ENCODE results near the gene GAPDH.

DNA sequence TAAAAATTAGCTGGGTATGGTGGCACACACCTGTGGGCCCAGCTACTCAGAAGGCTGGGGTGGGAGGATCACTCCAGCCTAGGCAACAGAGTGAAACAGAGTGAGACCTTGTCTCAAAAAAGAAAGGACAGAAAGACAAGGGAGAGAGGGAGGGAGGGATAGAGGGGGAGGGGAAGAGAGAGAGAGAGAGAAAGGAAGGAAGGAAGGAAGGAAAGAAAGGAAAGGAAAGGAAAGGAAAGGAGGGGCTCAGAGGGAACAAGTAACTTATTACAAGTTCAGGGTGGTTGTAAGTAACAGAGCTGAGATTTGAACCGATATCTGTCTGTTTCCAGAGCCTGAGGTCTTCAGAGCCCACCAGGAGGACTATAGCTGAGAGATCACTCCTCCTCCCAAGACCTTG, 13.2 kb downstream of the GAPDH start:
- no peak for TF ChIP-seq CTCF (IDR thresholded peaks at IDR 0.05; ENCODE audit: insufficient read depth, low read depth, low read length)
- no peak for TF ChIP-seq EZH2 (IDR thresholded peaks at IDR 0.05; ENCODE audit: insufficient read depth, low read length)

All from astrocyte (in vitro differentiated cells and primary cell).